ENCODE data around the gene HEMK1. TPM values are rescaled to one million over a fixed set of nuclear protein-coding genes. Genes with fewer than 3 reads are reported as not detected.
A peak's percentile ranks its signal among the peaks of the same experiment; 100 is the strongest.

The HEMK1 gene
- total RNA-seq, 2 experiments from 2014 or later = 97.1 to 101 TPM

- TF ChIP-seq CTCF (IDR thresholded peaks at IDR 0.05) = no peak
- intact Hi-C loops (cut with micrococcal nuclease) = no loop called here
- Mint-ChIP-seq H3K36me3 (ENCODE audit: low read depth) (peaks cover 98% of the 10 kb centered on the region), H3K9me3 (no peaks in the 10 kb centered on the region), H3K27me3 (no peaks in the 10 kb centered on the region), H3K4me1 (ENCODE audit: low read depth) (peaks cover 17% of the 10 kb centered on the region), H3K27ac (peak overlapping the region; percentile 100), H3K4me3 (peak overlapping the region; percentile 94)
- DNase-seq = no peak
- POLR2A ChIA-PET = interaction anchor here (0.9 to 25.8 kb wide), 13 partner anchors 1 to 776 kb away, joined by 3 to 2276 read pairs (median 6); partner anchors contain the start of genes C3orf18, CISH, DOCK3 and HEMK1
- CTCF ChIA-PET = interaction anchor here (0.7 to 25.1 kb wide), 6 partner anchors 8 to 762 kb away, joined by 3 to 769 read pairs (median 41); partner anchors contain the start of genes C3orf18 and HEMK1
- ATAC-seq = no peak
Measured at GRCh38 chr3:50609071-50609762, 39.9 kb downstream of the HEMK1 start.

GRCh38 chr3:50609763-50610085, 40.4 kb downstream of the HEMK1 start:
- H3K36me3 Mint-ChIP-seq (ENCODE audit: low read depth) = peaks cover 98% of the 10 kb centered on the region
- no peak for TF ChIP-seq CTCF (IDR thresholded peaks at IDR 0.05)
- H3K27ac Mint-ChIP-seq = peak overlapping the region; percentile 100
- ATAC-seq (no peak), DNase-seq (peak; percentile 37)
- H3K27me3 Mint-ChIP-seq = no peaks in the 10 kb centered on the region
- no peaks in the 10 kb centered on the region for H3K9me3 Mint-ChIP-seq
- intact Hi-C loops (cut with micrococcal nuclease) = no loop called here
- peaks cover 15% of the 10 kb centered on the region for H3K4me1 Mint-ChIP-seq (ENCODE audit: low read depth)
- ChIA-PET POLR2A (interaction anchor here (0.9 to 25.8 kb wide), 14 partner anchors 1 to 778 kb away, joined by 3 to 2276 read pairs (median 6); partner anchors contain the start of genes C3orf18, CISH, DOCK3 and HEMK1), CTCF (interaction anchor here (0.7 to 25.1 kb wide), 6 partner anchors 9 to 762 kb away, joined by 3 to 769 read pairs (median 41); partner anchors contain the start of genes C3orf18 and HEMK1)
- peak overlapping the region; percentile 94 for H3K4me3 Mint-ChIP-seq

GRCh38 chr3:50610181-50610971, 41.1 kb downstream of the HEMK1 start:
- Mint-ChIP-seq H3K9me3 (no peaks in the 10 kb centered on the region), H3K4me3 (peak overlapping the region; percentile 94), H3K27ac (peak overlapping the region; percentile 100), H3K4me1 (ENCODE audit: low read depth) (peaks cover 13% of the 10 kb centered on the region), H3K36me3 (ENCODE audit: low read depth) (peaks cover 97% of the 10 kb centered on the region), H3K27me3 (no peaks in the 10 kb centered on the region)
- DNase-seq (peak; percentile 75), ATAC-seq (peak; percentile 2)
- CTCF ChIA-PET = interaction anchor here (0.7 to 25.1 kb wide), 6 partner anchors 10 to 761 kb away, joined by 3 to 769 read pairs (median 41); partner anchors contain the start of genes C3orf18 and HEMK1
- no peak for TF ChIP-seq CTCF (IDR thresholded peaks at IDR 0.05)
- POLR2A ChIA-PET = interaction anchor here (0.9 to 25.8 kb wide), 15 partner anchors 2 to 777 kb away, joined by 3 to 2276 read pairs (median 6); partner anchors contain the start of genes C3orf18, CISH, DOCK3 and HEMK1
- intact Hi-C loops (cut with micrococcal nuclease) = no loop called here

- no peak for ATAC-seq
- peak overlapping the region; percentile 94 for H3K4me3 Mint-ChIP-seq
- CTCF ChIA-PET = interaction anchor here (1.2 to 25.1 kb wide), 7 partner anchors 10 to 38 kb away, joined by 7 to 769 read pairs (median 67); partner anchors contain the start of genes C3orf18 and HEMK1
Measured at GRCh38 chr3:50610992-50611463, 41.7 kb downstream of the HEMK1 start.

More at GRCh38 chr3:50610992-50611463, 41.7 kb downstream of the HEMK1 start:
- POLR2A ChIA-PET = interaction anchor here (0.9 to 25.6 kb wide), 8 partner anchors 12 to 777 kb away, joined by 3 to 2276 read pairs (median 18); partner anchors contain the start of genes C3orf18, HEMK1, MANF and RASSF1
- Mint-ChIP-seq H3K27ac (peak overlapping the region; percentile 100), H3K9me3 (no peaks in the 10 kb centered on the region), H3K27me3 (no peaks in the 10 kb centered on the region), H3K36me3 (ENCODE audit: low read depth) (peaks cover 97% of the 10 kb centered on the region), H3K4me1 (ENCODE audit: low read depth) (peaks cover 12% of the 10 kb centered on the region)
- TF ChIP-seq CTCF (IDR thresholded peaks at IDR 0.05) = no peak
- intact Hi-C loops (cut with micrococcal nuclease) = no loop called here
- no peak for DNase-seq
